ENCODE results near the gene COPB1. TPM values are rescaled to one million over a fixed set of nuclear protein-coding genes. Genes with fewer than 3 reads are reported as not detected.

The COPB1 gene
- total and polyA plus RNA-seq, 2 of the 8 experiments (the other 6 are each of a cell fraction or from before 2014, with no cell fraction given) = 28.7 to 72.1 TPM

GRCh38 chr11:14417186-14417585, 82.4 kb downstream of the COPB1 start:
- DNase-seq (ENCODE audit: low read depth in 1 of 2, low spot score in 2 of 2) (no peak), FAIRE-seq (no peak)
- H3K4ac ChIP-seq (replicated peaks; ENCODE audit: insufficient read length, low read depth, low read length) = no peak overlapping the region
- H3K4me1 ChIP-seq (replicated peaks in 1 of 4; ENCODE audit: control insufficient read depth in 3 of 4, insufficient read depth in 4 of 4, low read length in 3 of 4) = peaks cover 0 to 10% (median 3%) of the 10 kb centered on the region in 4 experiments; a peak in 4 of 7 replicates
- H3K4me3 ChIP-seq (ENCODE audit: extremely low read depth in 1 of 4, insufficient read depth in 2 of 4, low read depth in 3 of 4, low read length in 4 of 4) = no peak overlapping the region
- H3K27me3 ChIP-seq (replicated peaks in 1 of 4; ENCODE audit: control insufficient read depth in 3 of 4, extremely low read depth in 1 of 4, insufficient read depth in 3 of 4, low read length in 3 of 4) = no peaks in the 10 kb centered on the region
- H4K5ac ChIP-seq (ENCODE audit: insufficient read length, low read depth, low read length) = no peak overlapping the region
- no peaks in the 10 kb centered on the region for H3K79me1 ChIP-seq (ENCODE audit: low read depth, low read length)
- TF ChIP-seq RFX5 (IDR thresholded peaks at IDR 0.05; ENCODE audit: borderline replicate concordance, low read depth, low read length) (no peak), EGR1 (IDR thresholded peaks at IDR 0.05; ENCODE audit: borderline replicate concordance, low read depth, low read length) (no peak), BCL11A (IDR thresholded peaks at IDR 0.05; ENCODE audit: low read depth in 2 of 2, low read length in 2 of 2) (no peak), JUN (IDR thresholded peaks at IDR 0.05; ENCODE audit: low read depth, low read length) (no peak), BRCA1 (IDR thresholded peaks at IDR 0.05; ENCODE audit: low read depth, low read length) (no peak), USF2 (IDR thresholded peaks at IDR 0.05; ENCODE audit: low read length) (no peak), CBX5 (IDR thresholded peaks at IDR 0.05; ENCODE audit: low read depth, low read length) (no peak), SIX5 (IDR thresholded peaks at IDR 0.05; ENCODE audit: low read depth, low read length) (no peak)
- 93% methylated on average over 4 of the region's 4 CpGs; no CpG with 5 or more reads in 1 of the 2 experiments for WGBS, 2 experiments (ENCODE audit: extremely low coverage in 1 of 2, insufficient coverage in 1 of 2, insufficient read length in 1 of 2, insufficient replicate concordance in 2 of 2, low coverage in 1 of 2, low lambda C conversion rate in 2 of 2, missing lambda C conversion rate in 1 of 2)
- no peak overlapping the region for H2BK120ac ChIP-seq (replicated peaks; ENCODE audit: low read depth, low read length)
- H3K4me2 ChIP-seq (ENCODE audit: insufficient read depth in 1 of 2, low read depth in 2 of 2, low read length in 2 of 2) = no peak overlapping the region
- peak overlapping the region; percentile 8 for H4K91ac ChIP-seq (replicated peaks; ENCODE audit: insufficient read length, low read length)
- no peaks in the 10 kb centered on the region for H3K36me3 ChIP-seq (ENCODE audit: control insufficient read depth in 2 of 4, insufficient read depth in 4 of 4, low read length in 3 of 4)
- H2AK5ac ChIP-seq (ENCODE audit: low read depth, low read length) = no peak overlapping the region
- ChIA-PET CTCF (ENCODE audit: partially characterized antibody) (interaction anchor here (0.6 to 13.7 kb wide), 16 partner anchors 8 to 219 kb away, joined by 3 to 312 read pairs (median 13); no protein-coding TSS in a partner anchor), POLR2A (ENCODE audit: partially characterized antibody) (interaction anchor here (0.8 to 1.8 kb wide), 4 partner anchors 21 to 142 kb away, joined by 3 to 4 read pairs (median 4); no protein-coding TSS in a partner anchor)
- H3K79me2 ChIP-seq (ENCODE audit: control insufficient read depth in 1 of 2, insufficient read depth in 2 of 2, low read length in 2 of 2) = no peaks in the 10 kb centered on the region
- H3K9me3 ChIP-seq (ENCODE audit: insufficient read depth in 2 of 2, low read depth in 1 of 2, low read length in 1 of 2) = no peaks in the 10 kb centered on the region
- H2BK12ac ChIP-seq (ENCODE audit: low read depth, low read length) = no peak overlapping the region; the same call in 1 of the 2 replicates
- no peak overlapping the region for H3K14ac ChIP-seq (ENCODE audit: insufficient read length)
- H4K8ac ChIP-seq (ENCODE audit: extremely low read depth, insufficient read depth, low read length) = no peak overlapping the region
- H4K20me1 ChIP-seq (replicated peaks in 1 of 2; ENCODE audit: control insufficient read depth in 1 of 2, insufficient read depth in 2 of 2, low read length in 2 of 2) = no peaks in the 10 kb centered on the region
- no peak overlapping the region for H2BK15ac ChIP-seq (ENCODE audit: low read length)
- 0 out of 2 replicates have a peak overlapping the region, but pooled peaks have one; percentile 3 for H2AFZ ChIP-seq (ENCODE audit: low read length)
- H2BK5ac ChIP-seq (ENCODE audit: low read depth, low read length) = no peak overlapping the region
- no peak overlapping the region for H3K56ac ChIP-seq (replicated peaks; ENCODE audit: insufficient read length, low read depth, low read length)
- no peak overlapping the region for H3K23ac ChIP-seq (ENCODE audit: insufficient read length)
- no peak overlapping the region for H3K27ac ChIP-seq (ENCODE audit: low read depth, low read length)
- no peaks in the 10 kb centered on the region; the same call in 1 of the 2 replicates for H3K23me2 ChIP-seq (ENCODE audit: low read depth, low read length)
- no peak overlapping the region for H2BK20ac ChIP-seq (ENCODE audit: low read length)
- H3K9ac ChIP-seq (replicated peaks in 1 of 4; ENCODE audit: extremely low read depth in 1 of 4, low read depth in 3 of 4, low read length in 3 of 4) = no peak overlapping the region
- no peak overlapping the region for H3K18ac ChIP-seq (ENCODE audit: extremely low read depth, low read length)

Measured in H1 (cell line).